Astrocyte of the hippocampus (primary cell): Measurements from ENCODE around the gene CYP11A1.

Source experiments
- DNase-seq: peaks from one replicate; pipeline ENCODE4 v3.0.0; 2011; ENCODE audit warnings: low read depth, low spot score

CYP11A1 gene

GRCh38 chr15:74347757-74348250, 19.6 kb downstream of the CYP11A1 start:
- DNase-seq = no peak

- DNase-seq = peak; percentile 38
Measured at GRCh38 chr15:74345051-74345450, 22.4 kb downstream of the CYP11A1 start.

GRCh38 chr15:74343797-74344127, 23.7 kb downstream of the CYP11A1 start:
- no peak for DNase-seq

GRCh38 chr15:74343127-74343796, 24.2 kb downstream of the CYP11A1 start:
- no peak for DNase-seq

GRCh38 chr15:74340150-74340549, 27.3 kb downstream of the CYP11A1 start:
- DNase-seq = peak; percentile 20

- DNase-seq = no peak
Measured at GRCh38 chr15:74339371-74339770, 28.1 kb downstream of the CYP11A1 start.

- DNase-seq = no peak
Measured at GRCh38 chr15:74338676-74339075, 28.8 kb downstream of the CYP11A1 start.

GRCh38 chr15:74337607-74338211, 29.7 kb downstream of the CYP11A1 start:
- no peak for DNase-seq

GRCh38 chr15:74337146-74337545, 30.3 kb downstream of the CYP11A1 start:
- DNase-seq = no peak

- no peak for DNase-seq
Measured at GRCh38 chr15:74336061-74337005, 31.1 kb downstream of the CYP11A1 start.

- no peak for DNase-seq
Measured at GRCh38 chr15:74335396-74335795, 32.0 kb downstream of the CYP11A1 start.

GRCh38 chr15:74334127-74334526, 33.3 kb downstream of the CYP11A1 start:
- DNase-seq = no peak

- DNase-seq = no peak
Measured at GRCh38 chr15:74333662-74334061, 33.8 kb downstream of the CYP11A1 start.

- no peak for DNase-seq
Measured at GRCh38 chr15:74333093-74333492, 34.4 kb downstream of the CYP11A1 start.

- DNase-seq = no peak
Measured at GRCh38 chr15:74332611-74333010, 34.8 kb downstream of the CYP11A1 start.

- no peak for DNase-seq
Measured at GRCh38 chr15:74332011-74332410, 35.4 kb downstream of the CYP11A1 start.

GRCh38 chr15:74330861-74331408, 36.5 kb downstream of the CYP11A1 start:
- no peak for DNase-seq

- DNase-seq = no peak
Measured at GRCh38 chr15:74328331-74329056, 39.0 kb downstream of the CYP11A1 start.

- peak; percentile 15 for DNase-seq
Measured at GRCh38 chr15:74327756-74328155, 39.7 kb downstream of the CYP11A1 start.

- DNase-seq = no peak
Measured at GRCh38 chr15:74326746-74327145, 40.7 kb downstream of the CYP11A1 start.

- no peak for DNase-seq
Measured at GRCh38 chr15:74324714-74325113, 42.7 kb downstream of the CYP11A1 start.
